CD4-positive, alpha-beta T cell (primary cell): ENCODE results near the gene CEP57L1. TPM values are rescaled to one million over a fixed set of nuclear protein-coding genes. Genes with fewer than 3 reads are reported as not detected.

ENCODE experiments used
- ATAC-seq: fragments of 200-7000 bp; cut with Tn5 transposase; one replicate; pipeline ENCODE4 v1.10.0; 2022; ENCODE audit warnings: mild to moderate bottlenecking; ENCODE audit not compliant: poor library complexity
- CTCF ChIA-PET: fragments of 350-600 bp; sonication (Branson Sonifier 250); formaldehyde crosslinking; loops from one replicate; lab custom pipeline; 2021; ENCODE audit warnings: antibody characterized with exemption, inconsistent platforms; lab: Charles Lee
- POLR2A ChIA-PET: fragments of 350-600 bp; sonication (Branson Sonifier 250); formaldehyde crosslinking; loops from one replicate; lab custom pipeline; 2021; ENCODE audit warnings: antibody characterized with exemption, inconsistent platforms; lab: Charles Lee
- DNase-seq, 14 experiments: peaks; one replicate each; pipeline ENCODE4 v3.0.0-alpha.2; 2013 to 2020; ENCODE audit warnings: mixed read lengths in 2 of 14
- H3K27ac ChIP-seq, 2 donors: one replicate each; pipeline versions ENCODE4 v1.5.1 to v1.7.0; 2013; ENCODE audit warnings: low read length in 2 of 2, low read depth in 1 of 2, mild to moderate bottlenecking in 1 of 2
- H3K27me3 ChIP-seq, 2 experiments: 1 replicate in 1 of 2; 2 replicates in 1 of 2; pipeline versions ENCODE4 v1.6.1 to v1.7.0; 2013; ENCODE audit warnings: low read length in 2 of 2, control low read depth in 1 of 2, mild to moderate bottlenecking in 1 of 2, moderate library complexity in 1 of 2; ENCODE audit not compliant: insufficient read depth in 2 of 2, control insufficient read depth in 1 of 2
- H3K36me3 ChIP-seq: one replicate; pipeline ENCODE4 v1.6.1; 2013; ENCODE audit warnings: low read length, control low read depth; ENCODE audit not compliant: insufficient read depth
- H3K4me1 ChIP-seq: one replicate; pipeline ENCODE4 v1.6.1; 2013; ENCODE audit warnings: low read length, control low read depth; ENCODE audit not compliant: insufficient read depth
- H3K4me3 ChIP-seq: one replicate; pipeline ENCODE4 v1.5.1; 2013; ENCODE audit warnings: mild to moderate bottlenecking, low read length, moderate library complexity
- H3K9me3 ChIP-seq, 2 experiments: 1 replicate in 1 of 2; 2 replicates in 1 of 2; pipeline versions ENCODE4 v1.6.1 to v1.7.0; 2013; ENCODE audit warnings: low read length in 2 of 2, mild to moderate bottlenecking in 2 of 2, control low read depth in 1 of 2, moderate library complexity in 1 of 2; ENCODE audit not compliant: control insufficient read depth in 1 of 2, insufficient read depth in 1 of 2
- H3K27ac Mint-ChIP-seq: one replicate; pipeline ENCODE4 v1.8.0; 2020; ENCODE audit warnings: mixed read lengths
- H3K27me3 Mint-ChIP-seq: one replicate; pipeline ENCODE4 v1.8.0; 2021; ENCODE audit warnings: mixed read lengths
- H3K36me3 Mint-ChIP-seq: one replicate; pipeline ENCODE4 v1.8.0; 2021; ENCODE audit warnings: low read depth, mixed read lengths
- H3K4me1 Mint-ChIP-seq: one replicate; pipeline ENCODE4 v1.8.0; 2021; ENCODE audit warnings: low read depth, mixed read lengths
- H3K4me3 Mint-ChIP-seq: one replicate; pipeline ENCODE4 v1.8.0; 2020; ENCODE audit warnings: mild to moderate bottlenecking, mixed read lengths
- H3K9me3 Mint-ChIP-seq: one replicate; pipeline ENCODE4 v1.8.0; 2020; ENCODE audit warnings: mixed read lengths
- CTCF ChIP-seq: fragments of 200-600 bp; IDR thresholded peaks from one replicate; pipeline ENCODE4 v1.8.0; 2022; ENCODE audit warnings: antibody characterized with exemption, mild to moderate bottlenecking
- intact Hi-C, 2 experiments: fragments of 100-400 bp; cut with DNase I in 1 of 2; cut with micrococcal nuclease in 1 of 2; formaldehyde crosslinking; loops; one replicate each; pipeline versions ENCODE4 v1.15.1 to v1.9.0; 2023 to 2025; cut with DNase I, micrococcal nuclease
- total RNA-seq, 174 experiments: library from RNA in 2 of 174; stranded (reverse) in 2 of 174; gene quantifications; one replicate each; pipeline ENCODE4 v1.2.3 and lab custom pipeline; 2021 to 2026

Gene CEP57L1
- total RNA-seq, 2 experiments from 2014 or later = 3.8 to 4.8 TPM

- Mint-ChIP-seq H3K9me3 (no peaks in the 10 kb centered on the region), H3K27me3 (no peaks in the 10 kb centered on the region), H3K4me1 (peaks cover 63% of the 10 kb centered on the region), H3K27ac (peak within 1 kb of the TSS; percentile 98), H3K4me3 (peak within 1 kb of the TSS; percentile 96), H3K36me3 (peaks cover 14% of the 10 kb centered on the region)
- ChIA-PET POLR2A (interaction anchor here (0.6 to 4.7 kb wide), 28 partner anchors 15 to 1782 kb away, joined by 3 to 102 read pairs (median 4); partner anchors contain the start of genes AK9, AMD1, ARMC2 and CD164), CTCF (interaction anchor here (1.1 to 1.7 kb wide), 5 partner anchors 21 to 1085 kb away, joined by 3 to 5 read pairs (median 4); partner anchors contain the start of gene WASF1)
- peak within 1 kb of the TSS; percentile 95 to 98 for H3K27ac ChIP-seq
- DNase-seq (peak; percentile 64 to 94 (median 77)), ATAC-seq (peak; percentile 55)
- no peaks in the 10 kb centered on the region for H3K9me3 ChIP-seq
- intact Hi-C loops = loop anchor here (2.0 to 10.0 kb wide), 15 partner anchors 86 to 1980 kb away; partner anchors contain the start of genes CD164 (in 2 of the 2), AFG1L (in 1 of the 2), AK9 (in 1 of the 2) and ARMC2 (in 1 of the 2)
- TF ChIP-seq CTCF = no peak
- H3K4me3 ChIP-seq = peak within 1 kb of the TSS; percentile 80
- H3K36me3 ChIP-seq = no peaks in the 10 kb centered on the region
- H3K27me3 ChIP-seq = no peaks in the 10 kb centered on the region
- peaks cover 15% of the 10 kb centered on the region for H3K4me1 ChIP-seq
Measured at GRCh38 chr6:109094416-109095035, 781 bp upstream of the CEP57L1 start, which contains the start of gene SESN1. Gene SESN1 (minus strand): TSS chr6:109094846. CDS start chr6:109094073, 773 bp downstream.

GRCh38 chr6:109095835-109096084, 453 bp downstream of the CEP57L1 start:
- H3K4me3 ChIP-seq = peak overlapping the region; percentile 80
- no peaks in the 10 kb centered on the region for H3K9me3 Mint-ChIP-seq
- no peak for TF ChIP-seq CTCF
- ChIA-PET POLR2A (interaction anchor here (0.9 to 4.7 kb wide), 15 partner anchors 10 to 1719 kb away, joined by 3 to 102 read pairs (median 5); partner anchors contain the start of genes ARMC2, CD164, CDC40 and CDK19), CTCF (no interaction called here)
- ATAC-seq = no peak
- intact Hi-C loops = loop anchor here (2.0 to 10.0 kb wide), 13 partner anchors 87 to 1981 kb away; partner anchors contain the start of genes CD164 (in 2 of the 2), AFG1L (in 1 of the 2), AK9 (in 1 of the 2) and BEND3 (in 1 of the 2)
- H3K27ac Mint-ChIP-seq = peak overlapping the region; percentile 98
- H3K36me3 ChIP-seq = no peaks in the 10 kb centered on the region
- H3K36me3 Mint-ChIP-seq = peaks cover 14% of the 10 kb centered on the region
- H3K27ac ChIP-seq = peak overlapping the region; percentile 95 to 98
- H3K4me3 Mint-ChIP-seq = peak overlapping the region; percentile 92
- H3K4me1 ChIP-seq = peaks cover 12% of the 10 kb centered on the region
- peaks cover 51% of the 10 kb centered on the region for H3K4me1 Mint-ChIP-seq
- no peaks in the 10 kb centered on the region for H3K27me3 Mint-ChIP-seq
- no peak for DNase-seq
- H3K9me3 ChIP-seq = no peaks in the 10 kb centered on the region
- no peaks in the 10 kb centered on the region for H3K27me3 ChIP-seq

- Histone ChIP-seq H3K27me3 (no peaks in the 10 kb centered on the region), H3K4me1 (peaks cover 10% of the 10 kb centered on the region), H3K27ac (no peak overlapping the region), H3K36me3 (no peaks in the 10 kb centered on the region), H3K9me3 (no peaks in the 10 kb centered on the region), H3K4me3 (peak overlapping the region; percentile 80)
- DNase-seq = no peak
- peaks cover 14% of the 10 kb centered on the region for H3K36me3 Mint-ChIP-seq
- CTCF ChIA-PET = interaction anchor here (1.3 kb wide), 1 partner anchor 287 kb away, joined by 4 read pairs; no protein-coding TSS in a partner anchor
- no peak for TF ChIP-seq CTCF
- intact Hi-C loops = loop anchor here in 1 of 2 experiments (5.0 to 10.0 kb wide), 10 partner anchors 346 to 1981 kb away; partner anchors contain the start of genes AFG1L, AK9, BEND3 and CDC40
- peak overlapping the region; percentile 98 for H3K27ac Mint-ChIP-seq
- H3K4me1 Mint-ChIP-seq = peaks cover 46% of the 10 kb centered on the region
- no peak for ATAC-seq
- H3K4me3 Mint-ChIP-seq = peak overlapping the region; percentile 92
- H3K9me3 Mint-ChIP-seq = no peaks in the 10 kb centered on the region
- no peaks in the 10 kb centered on the region for H3K27me3 Mint-ChIP-seq
- POLR2A ChIA-PET = interaction anchor here (0.6 to 4.7 kb wide), 6 partner anchors 60 to 836 kb away, joined by 3 to 102 read pairs (median 22); partner anchors contain the start of genes ARMC2, FOXO3 and SNX3
Measured at GRCh38 chr6:109096208-109096607, 901 bp downstream of the CEP57L1 start.
